ENCODE results near the gene AKR1A1.
"Not testable (repeated sequence)": the region's sequence is repeated elsewhere in the genome, so short reads cannot be mapped to it uniquely, and the experiment has no call there.

The AKR1A1 gene

DNA sequence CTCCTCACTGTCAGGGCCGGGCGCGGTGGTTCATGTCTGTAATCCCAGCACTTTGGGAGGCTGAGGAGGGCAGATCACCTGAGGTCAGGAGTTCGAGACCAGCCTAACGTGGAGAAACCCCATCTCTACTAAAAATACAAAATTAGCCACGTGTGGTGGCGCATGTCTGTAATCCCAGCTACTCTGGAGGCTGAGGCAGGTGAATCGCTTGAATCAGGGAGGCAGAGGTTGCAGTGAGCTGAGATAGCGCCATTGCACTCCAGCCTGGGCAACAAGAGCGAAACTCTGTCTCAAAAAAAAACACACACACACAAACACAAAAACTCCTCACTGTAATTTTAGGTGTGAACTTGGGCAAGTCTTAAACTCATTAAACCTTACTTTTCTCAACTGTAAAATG, 26.7 kb upstream of the AKR1A1 start:
- not testable (repeated sequence) for DNase-seq

DNA sequence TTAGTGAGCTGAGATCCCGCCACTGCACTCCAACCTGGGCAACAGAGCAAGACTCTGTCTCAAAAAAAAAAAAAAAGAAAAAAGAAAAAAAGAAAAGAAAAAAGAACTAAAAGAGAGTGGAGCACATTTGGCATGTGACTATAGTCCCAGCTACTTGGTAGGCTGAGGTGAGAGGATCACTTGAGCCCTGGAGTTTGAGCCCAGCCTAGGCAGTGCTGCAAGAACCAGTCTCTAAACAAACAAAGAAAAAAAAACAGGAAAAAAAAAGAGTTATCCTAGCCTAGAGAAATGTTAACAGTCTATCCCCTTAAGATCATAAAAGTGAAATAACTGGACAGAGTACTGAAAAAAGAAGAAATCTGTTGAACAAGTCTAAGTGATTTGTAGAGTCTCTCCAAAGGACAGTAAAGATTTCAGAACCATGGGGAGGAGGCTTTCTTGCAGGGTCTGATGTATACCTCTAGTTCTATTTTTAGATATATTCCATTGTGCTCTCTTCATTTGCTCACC, 24.4 kb upstream of the AKR1A1 start:
- no peak for DNase-seq

DNA sequence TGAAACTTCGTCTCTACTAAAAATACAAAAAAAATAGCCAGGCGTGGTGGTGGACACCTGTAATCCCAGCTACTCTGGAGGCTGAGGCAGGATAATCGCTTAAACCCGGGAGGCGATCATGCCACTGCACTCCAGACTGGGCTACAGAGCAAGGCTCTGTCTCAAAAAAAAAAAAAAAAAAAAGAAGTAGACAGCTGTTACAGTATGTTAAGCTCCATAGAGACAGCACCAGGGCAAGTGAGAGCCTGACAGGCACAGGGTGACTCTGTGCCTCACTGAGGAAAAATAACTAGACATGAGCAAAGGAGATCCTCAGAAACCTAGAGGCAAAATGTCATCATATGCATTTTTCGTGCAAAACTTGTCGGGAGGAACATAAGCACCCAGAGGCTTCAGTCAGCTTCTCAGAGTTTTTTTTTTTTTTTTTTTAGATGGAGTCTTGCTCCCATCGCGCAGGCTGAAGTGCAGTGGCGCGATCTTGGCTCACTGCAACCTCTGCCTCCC, 19.9 kb upstream of the AKR1A1 start:
- DNase-seq, result no peak

DNA sequence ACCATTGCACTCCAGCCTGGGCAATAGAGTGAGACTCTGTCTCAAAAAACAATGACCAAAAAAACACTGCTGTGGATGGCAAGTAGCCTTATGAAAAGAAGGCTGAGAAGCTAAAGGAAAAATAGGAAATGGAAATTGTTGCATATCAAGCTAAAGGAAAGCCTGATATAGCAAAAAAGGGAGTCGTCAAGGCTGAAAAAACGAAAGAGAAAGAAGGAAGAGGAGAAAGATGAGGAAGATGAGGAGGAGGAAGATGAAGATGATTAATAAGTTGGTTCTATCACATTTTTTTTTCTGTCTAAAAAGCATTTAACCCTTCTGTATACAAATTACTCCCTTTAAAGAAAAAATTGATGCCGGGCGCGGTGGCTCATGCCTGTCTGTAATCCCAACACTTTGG, 18.8 kb upstream of the AKR1A1 start:
- DNase-seq, result no peak

DNA sequence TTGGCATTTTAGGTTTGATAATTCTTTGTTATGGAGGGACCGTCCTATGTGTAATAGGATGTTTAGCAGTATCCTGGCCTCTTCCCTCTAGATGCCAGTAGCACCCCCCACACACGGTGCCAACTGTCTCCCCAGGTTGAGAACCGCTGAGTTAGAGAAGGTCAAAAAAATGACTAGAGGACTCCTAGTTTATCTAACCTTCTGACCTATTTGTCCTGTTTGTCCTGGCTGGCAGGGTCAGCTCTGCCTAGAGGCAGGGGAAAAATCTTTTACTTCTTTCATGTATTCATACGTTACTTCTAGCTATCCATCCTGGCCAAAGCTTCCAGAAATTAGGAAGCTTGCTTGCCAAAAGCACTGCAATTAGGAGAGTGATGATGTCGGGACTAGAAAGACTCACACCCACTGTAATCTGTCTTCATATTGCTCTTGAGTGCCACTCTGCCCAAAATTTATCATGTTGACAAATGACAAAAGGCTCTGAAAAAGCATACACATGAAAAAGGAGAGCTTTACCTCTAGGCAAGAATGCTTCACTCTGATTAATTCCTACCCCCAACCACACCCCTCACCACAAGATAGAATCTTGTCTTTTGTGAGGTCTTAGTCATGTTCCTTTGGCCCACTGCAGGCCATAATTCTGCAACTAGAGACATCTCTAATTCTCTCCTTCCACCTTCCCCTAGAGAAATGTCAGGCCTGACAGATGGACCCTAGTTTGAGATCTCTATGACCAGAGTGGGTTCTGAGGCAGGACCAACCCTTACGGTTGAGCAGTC, 14.4 kb upstream of the AKR1A1 start:
- no peak for DNase-seq

DNA sequence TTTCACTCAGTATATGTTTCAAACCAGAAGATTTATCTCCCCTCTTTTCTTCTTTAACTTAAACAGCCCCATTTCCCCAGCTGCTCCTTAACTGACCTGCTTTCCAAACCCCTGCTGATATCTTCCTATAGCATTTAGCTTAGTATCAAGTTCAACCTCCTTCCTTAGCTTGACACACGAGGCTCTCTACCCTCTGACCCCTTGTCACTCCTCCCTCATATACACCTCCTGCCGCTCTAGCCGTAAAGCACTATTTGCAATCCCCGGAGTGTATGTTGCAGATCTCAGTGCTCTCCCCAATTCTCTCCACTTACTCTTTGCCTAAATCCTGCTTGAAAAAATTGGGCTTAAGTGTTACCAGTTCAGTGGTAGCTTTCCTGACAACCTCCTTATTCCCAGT, 13.7 kb upstream of the AKR1A1 start:
- no peak for DNase-seq

DNA sequence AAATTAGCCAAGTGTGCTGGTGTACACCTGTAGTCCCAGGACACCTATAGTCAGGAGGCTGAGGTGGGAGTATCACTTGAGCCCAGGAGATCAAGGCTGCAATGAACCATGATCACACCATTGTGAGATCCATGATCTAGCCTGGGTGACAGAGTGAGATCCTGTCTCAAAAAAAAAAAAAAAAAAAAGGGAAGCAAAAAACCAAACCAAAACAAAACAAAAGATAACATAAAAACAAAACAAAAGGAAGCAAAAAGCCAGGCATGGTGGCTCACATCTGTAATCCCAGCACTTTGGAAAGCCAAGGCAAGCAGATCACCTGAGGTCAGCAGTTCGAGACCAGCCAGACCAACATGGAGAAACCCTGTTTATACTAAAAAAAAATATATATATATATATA, 9.4 kb upstream of the AKR1A1 start:
- no peak for DNase-seq

DNA sequence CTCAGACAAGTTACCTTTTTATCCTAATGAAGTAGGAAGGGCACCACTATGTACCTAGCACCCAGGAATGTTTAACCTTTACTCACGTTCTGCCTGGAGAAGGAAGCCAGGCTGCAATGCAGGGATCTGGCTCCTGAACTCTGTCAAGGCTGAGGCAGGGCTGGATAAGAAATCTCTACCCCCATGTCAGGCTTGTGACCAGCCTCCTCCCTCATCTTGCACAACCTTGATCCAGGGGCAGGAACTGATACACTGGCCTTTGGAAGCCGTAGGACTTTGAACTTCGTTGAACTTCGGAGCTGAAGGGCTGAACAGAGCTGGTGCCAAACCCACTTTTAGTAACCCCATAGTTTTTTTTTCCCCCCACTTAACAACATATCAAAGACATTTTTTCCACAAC, 8.0 kb upstream of the AKR1A1 start:
- no peak for DNase-seq

DNA sequence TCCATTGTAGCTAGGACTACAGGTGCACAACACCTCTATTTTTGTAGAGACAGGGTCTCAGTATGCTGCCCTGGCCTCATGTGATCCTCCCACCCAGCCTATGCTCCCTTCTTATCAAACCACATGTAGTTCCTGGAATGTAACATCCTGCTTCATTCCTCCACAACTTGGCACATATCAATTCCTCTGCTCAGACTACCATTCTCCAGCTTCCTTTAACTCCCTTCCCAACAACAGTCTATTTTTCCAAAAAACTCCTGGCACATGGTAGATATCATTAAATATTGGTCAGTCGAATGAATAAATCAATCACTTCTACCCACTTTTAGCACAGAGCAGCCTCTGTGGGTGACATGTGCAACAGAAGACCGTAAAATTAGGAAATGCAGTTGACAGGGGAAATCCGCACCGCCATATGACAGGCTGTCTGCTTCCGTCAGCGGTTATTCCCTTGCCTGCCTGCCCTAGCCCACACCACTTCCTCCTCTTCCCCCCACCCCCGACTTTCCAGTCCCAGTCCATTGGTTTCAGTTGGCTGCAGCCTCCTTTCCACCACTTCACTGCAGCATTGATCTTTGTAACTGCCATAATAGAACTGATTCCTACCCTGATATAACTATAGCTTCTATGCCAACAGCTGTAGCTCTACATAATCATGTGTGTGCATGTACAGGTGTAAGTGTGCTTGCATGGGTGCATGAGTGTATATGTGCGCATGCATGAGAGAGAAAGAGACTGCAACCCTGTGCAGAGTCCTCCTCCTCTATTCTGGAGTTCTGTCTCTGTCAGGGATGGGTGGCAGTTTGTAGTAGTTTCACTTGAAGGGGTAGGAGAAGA, 6.8 kb upstream of the AKR1A1 start:
- DNase-seq, result peak; percentile 67

DNA sequence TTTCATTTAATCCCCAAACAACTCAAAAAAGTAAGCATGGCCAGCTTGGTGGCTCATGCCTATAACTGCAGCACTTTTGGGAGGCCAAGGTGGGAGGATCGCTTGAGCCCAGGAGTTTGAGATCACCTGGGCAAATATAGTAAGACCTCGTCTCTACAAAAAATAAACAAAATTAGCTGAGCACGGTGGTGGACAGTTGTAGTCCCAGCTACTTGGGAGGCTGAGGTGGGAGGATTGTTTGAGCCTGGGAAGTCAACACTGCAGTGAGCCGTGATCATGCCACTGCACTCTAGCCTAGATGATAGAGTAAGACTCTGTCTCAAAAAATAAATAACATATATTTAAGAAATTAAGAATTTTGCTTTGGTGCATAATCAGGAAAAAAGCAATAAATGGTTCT, 6.1 kb upstream of the AKR1A1 start:
- DNase-seq, result no peak

DNA sequence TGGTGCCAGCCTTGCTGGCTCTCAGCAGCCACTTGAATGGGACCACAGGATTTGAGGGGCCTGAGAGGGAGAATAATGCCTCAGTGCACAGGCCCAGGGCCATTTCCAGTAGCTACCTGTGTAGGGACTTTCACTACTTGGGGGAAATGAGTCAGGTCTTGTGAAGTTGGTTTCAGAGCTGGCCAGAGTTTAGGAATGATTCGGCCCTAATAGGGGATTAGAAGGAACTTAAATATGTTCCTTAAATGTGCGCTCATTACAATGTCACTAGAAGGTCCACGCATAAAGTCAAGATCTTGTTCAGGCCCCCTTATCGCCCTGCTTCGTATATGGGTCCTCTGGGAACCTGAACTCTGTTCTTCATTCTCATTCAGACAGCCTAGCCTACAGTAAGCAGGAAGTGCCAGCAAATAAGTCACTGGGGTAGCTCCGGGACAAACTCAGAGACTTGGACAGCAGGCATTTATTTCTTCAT, 5.6 kb upstream of the AKR1A1 start:
- no peak for DNase-seq

DNA sequence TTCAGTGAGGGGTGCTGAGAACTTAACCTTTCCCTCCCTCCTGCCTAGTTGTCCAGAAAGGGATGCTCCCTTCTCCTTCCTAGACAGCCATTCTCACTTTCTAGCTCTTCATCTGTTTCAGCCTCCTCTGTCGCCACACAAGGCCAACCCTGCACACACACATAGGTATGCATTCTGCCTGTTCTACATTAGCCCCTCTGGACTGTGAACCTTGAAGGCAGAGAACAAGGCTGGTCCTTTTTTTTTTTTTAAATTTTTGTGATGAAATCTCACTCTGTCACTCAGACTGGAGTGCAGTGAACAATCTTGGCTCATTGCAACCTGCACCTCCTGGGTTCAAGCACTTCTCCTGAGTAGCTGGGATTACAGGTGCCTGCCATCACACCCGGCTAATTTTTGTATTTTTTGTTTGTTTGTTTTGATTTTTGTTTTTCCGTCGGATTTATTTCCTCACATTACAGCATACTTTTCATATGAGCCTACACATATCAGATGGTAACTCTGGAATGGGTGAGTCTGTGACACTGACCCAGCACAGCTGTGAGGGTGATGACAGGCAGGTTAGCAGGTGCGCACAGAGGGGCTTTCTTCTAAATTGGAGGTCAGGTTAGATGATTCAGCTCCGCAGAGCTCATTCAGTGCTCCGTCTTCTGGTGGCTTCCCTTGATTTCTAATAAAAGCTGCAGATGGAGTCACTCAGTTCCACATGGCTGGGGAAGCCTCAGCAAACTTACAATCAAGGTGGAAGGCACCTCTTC, 4.9 kb upstream of the AKR1A1 start:
- DNase-seq, result no peak

DNA sequence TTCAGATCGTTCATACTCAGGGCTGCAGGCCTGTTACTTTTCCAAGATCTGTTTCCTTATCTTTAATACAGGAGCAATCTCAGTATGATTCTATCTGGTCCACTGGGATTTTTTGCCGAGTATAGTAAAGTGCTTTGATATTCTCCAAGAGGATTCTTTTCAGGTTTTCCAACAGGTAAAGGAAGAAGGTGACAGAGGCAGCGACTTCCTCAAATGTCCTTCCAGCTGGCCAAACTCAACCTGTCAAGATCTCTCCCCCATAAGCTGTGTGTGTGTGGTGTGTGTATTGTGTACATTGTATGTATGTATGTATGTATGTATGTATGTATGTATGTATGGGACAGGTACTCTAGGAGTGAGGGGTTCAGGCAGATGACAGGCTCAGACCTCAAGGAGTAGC, 1.1 kb downstream of the AKR1A1 start:
- DNase-seq, result no peak

DNA sequence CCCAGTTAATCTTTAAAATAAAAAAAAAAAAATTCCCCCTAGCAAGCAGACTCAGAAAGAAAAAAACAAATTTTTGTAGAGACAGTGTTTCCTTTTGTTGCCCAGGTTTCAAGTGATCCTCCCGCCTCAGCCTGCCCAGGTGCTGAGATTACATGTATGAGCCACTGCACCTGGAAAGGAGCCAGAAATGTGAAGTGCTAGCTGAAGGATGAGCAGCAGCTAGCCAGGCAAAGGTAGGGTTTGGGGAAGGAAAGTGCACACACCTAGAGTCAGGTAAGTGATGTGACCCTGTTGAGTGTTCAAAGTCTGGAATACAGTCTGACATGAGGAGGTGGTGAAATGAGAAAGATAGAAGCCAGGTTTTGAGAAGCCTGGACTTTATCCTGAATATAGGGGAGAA, 1.7 kb downstream of the AKR1A1 start:
- DNase-seq, result peak; percentile 8

DNA sequence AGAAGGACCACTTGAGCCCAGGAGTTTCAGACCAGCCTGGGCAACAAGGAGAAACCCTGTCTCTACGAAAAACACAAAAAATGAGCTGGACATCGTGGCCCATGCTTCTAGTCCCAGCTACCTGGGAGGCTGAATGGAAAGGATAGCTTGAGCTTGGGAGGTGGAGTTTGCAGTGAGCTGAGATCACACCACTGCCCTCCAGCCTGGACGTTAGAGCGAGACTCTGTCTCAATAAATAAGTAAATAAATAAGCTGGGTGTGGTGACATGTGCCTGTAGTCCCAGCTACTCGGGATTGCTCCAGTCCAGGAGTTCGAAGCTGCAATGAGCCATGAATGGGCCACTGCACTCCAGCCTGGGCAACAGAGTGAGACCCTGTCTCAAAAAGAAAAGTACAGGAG, 3.6 kb downstream of the AKR1A1 start:
- no peak for DNase-seq

DNA sequence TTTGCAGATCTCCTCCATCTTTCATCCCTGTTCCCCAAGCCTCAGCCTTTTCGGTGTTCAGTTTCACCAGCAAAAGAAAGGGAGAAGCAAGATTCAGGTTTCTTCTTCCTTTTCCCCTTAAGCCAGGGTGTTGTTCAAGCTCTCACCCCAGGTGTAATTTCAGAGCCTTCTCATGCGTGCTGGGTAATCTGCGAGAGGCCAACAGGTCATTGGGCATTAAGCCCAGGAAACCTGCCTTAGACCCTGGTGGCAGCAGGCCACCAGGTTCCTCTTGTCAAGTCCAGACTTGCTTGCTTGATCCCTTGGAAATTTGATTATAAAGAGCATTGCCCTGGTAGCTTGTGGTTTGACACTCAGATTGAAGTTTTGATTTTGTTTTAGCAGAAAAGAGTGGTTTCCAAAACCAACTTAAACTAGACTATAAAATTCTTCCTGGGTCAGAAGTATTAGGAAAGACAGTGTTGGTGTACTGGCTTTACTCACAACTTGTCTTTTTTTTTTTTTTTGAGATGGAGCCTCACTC, 6.9 kb downstream of the AKR1A1 start:
- no peak for DNase-seq

DNA sequence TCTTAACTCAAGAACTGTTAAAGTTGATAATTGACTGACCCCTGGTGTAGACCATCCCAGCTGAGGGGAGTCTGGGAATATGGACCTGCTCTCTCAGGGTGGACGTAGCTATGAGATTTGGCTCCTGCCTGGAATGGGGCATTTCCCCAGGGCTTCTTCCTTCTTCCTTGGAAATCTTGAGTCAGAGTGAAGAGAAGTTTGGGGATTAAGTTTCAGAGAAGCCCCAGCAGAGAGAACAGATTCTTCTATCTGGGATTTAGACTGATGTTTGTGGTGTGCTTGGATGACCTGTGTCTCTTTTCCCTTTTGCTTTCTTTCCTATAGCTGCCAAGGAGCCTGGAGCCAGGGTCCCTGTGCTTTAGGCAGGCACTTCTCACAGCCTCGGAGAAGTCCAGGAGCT, 13.2 kb downstream of the AKR1A1 start:
- no peak for DNase-seq

DNA sequence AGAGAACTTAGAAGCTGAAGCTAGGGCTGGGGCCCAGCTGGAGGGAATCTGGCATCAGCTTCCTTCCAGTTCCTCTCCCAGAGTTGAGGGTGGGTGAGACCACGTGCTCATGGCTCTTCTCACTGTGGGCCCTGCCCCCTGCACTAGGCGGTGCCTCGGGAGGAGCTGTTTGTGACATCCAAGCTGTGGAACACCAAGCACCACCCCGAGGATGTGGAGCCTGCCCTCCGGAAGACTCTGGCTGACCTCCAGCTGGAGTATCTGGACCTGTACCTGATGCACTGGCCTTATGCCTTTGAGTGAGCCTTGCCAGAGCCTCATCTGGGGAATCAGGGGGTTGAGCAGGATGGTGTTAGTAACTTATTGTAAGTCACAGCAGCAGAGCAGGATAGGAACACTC, 16.1 kb downstream of the AKR1A1 start:
- DNase-seq, result no peak

DNA sequence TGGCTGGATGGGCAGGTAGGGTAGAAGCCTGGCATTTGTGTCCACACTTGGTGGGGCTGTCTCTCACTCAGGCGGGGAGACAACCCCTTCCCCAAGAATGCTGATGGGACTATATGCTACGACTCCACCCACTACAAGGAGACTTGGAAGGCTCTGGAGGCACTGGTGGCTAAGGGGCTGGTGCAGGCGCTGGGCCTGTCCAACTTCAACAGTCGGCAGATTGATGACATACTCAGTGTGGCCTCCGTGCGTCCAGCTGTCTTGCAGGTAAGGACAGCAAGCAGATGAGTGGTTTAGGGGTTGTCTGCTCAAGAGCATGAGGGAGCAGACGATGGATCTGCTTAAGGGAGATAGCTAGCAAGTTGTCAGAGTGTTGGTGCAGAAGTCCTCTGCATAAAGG, 17.3 kb downstream of the AKR1A1 start:
- DNase-seq, result no peak

DNA sequence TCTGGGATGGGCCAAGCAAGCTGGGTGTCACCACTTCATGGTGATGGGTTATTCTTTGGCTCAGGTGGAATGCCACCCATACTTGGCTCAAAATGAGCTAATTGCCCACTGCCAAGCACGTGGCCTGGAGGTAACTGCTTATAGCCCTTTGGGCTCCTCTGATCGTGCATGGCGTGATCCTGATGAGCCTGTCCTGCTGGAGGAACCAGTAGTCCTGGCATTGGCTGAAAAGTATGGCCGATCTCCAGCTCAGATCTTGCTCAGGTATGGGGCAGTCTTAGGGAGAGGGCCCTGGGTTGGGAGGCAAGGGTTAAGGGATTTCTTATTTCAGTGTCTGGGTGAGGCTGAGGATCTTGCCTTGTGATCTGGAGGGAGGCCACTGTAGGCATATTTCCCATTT, 17.8 kb downstream of the AKR1A1 start:
- DNase-seq, result no peak

DNA sequence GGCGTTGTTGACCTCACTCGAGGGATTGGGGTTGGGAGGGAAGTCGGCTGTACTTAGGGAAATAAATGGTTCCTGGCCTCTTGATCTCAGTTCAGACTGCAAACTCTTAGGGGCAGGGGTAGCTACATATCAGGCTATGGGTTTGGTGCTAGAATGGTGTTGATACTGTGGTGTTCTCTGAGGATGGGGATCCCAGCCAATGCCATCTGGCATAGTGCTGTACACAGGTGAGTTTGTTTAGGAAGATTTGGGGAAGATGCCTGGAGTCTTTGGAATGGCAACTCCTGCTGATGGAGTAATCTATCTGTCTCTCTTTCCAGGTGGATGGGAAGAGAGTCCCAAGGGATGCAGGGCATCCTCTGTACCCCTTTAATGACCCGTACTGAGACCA, 18.9 kb downstream of the AKR1A1 start:
- DNase-seq, result no peak

DNA sequence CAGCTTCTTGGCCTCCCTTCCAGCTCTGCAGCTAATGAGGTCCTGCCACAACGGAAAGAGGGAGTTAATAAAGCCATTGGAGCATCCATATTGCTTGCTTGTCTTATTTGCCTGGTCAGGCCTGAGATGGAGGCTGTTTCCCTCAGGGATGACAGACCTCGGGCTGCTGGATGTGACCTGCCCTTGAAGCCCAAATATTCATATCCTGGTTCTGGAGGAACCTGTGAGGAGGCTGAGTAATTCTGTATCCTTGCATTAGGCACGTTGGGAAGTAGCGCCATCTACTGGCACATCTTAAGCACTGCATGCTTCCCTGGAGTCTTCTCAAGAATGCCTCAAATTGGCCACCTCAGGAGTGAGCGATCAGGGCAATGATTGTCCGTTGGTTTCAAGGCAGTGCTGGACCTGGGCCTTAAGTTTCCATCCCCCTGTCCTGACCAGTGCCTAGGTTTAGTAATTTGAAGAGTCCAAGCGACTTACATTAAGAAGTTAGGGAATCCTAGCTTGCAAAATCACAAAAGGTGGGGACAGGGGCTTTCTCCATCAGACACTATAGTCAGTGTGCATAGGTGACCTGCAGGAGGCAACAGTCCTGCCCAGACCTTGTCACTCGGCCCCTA, 19.4 kb downstream of the AKR1A1 start:
- DNase-seq, result peak; percentile 77

All from CD4-positive, alpha-beta T cell treated with Interleukin-4 for 4 hours (primary cell).